ENCODE data around the gene ARHGDIB.

GRCh38 chr12:14927267-14927666 is 34.1 kb downstream of the ARHGDIB start:
- no peak for TF ChIP-seq CTCF (IDR thresholded peaks at IDR 0.05)
- no peak for TF ChIP-seq EP300 (IDR thresholded peaks at IDR 0.05; ENCODE audit: low read depth)
- TF ChIP-seq POLR2A (IDR thresholded peaks at IDR 0.05), result no peak
- TF ChIP-seq POLR2AphosphoS5 (IDR thresholded peaks at IDR 0.05), result no peak

Measured in transverse colon (tissue), 4 donors.